Prostate gland (tissue), 2 donors: ENCODE results near the gene SPRED2. TPM values are rescaled to one million over a fixed set of nuclear protein-coding genes. Genes with fewer than 3 reads are reported as not detected.

Experiments used
- DNase-seq: peaks from one replicate; pipeline ENCODE4 v3.0.0-alpha.2; 2019; ENCODE audit warnings: low spot score
- H3K27ac ChIP-seq, 2 donors: fragments of 200-600 bp; sonication (generic); 2 replicates each; pipeline ENCODE4 v1.5.1; 2017 to 2019
- H3K27me3 ChIP-seq: fragments of 200-600 bp; sonication (generic); replicated peaks from 2 replicates; pipeline ENCODE4 v1.5.1; 2019; ENCODE audit not compliant: insufficient read depth
- H3K36me3 ChIP-seq, 2 donors: fragments of 200-600 bp; sonication (generic); 1 replicate in 1 of 2; 2 replicates in 1 of 2; pipeline versions ENCODE4 v1.5.1 to v1.8.1; 2017 to 2019
- H3K4me1 ChIP-seq: fragments of 200-600 bp; sonication (generic); replicated peaks from 2 replicates; pipeline ENCODE4 v1.5.1; 2019
- H3K4me3 ChIP-seq, 2 donors: fragments of 200-600 bp; sonication (generic); 2 replicates each; pipeline ENCODE4 v1.5.1; 2017 to 2019
- H3K9me3 ChIP-seq: fragments of 200-600 bp; sonication (generic); 2 replicates; pipeline ENCODE4 v1.5.1; 2017
- CTCF ChIP-seq, 4 experiments: fragments of 200-600 bp in 2 of 4; fragments of 450-650 bp in 2 of 4; sonication (generic) in 2 of 4; IDR thresholded peaks; 1 replicate in 3 of 4; 2 replicates in 1 of 4; pipeline ENCODE4 v1.5.1; 2016 to 2019; ENCODE audit warnings: antibody characterized with exemption in 4 of 4, mild to moderate bottlenecking in 2 of 4, moderate library complexity in 2 of 4
- POLR2A ChIP-seq: fragments of 450-650 bp; IDR thresholded peaks from one replicate; pipeline ENCODE4 v1.6.1; 2016; ENCODE audit warnings: antibody characterized with exemption, mild to moderate bottlenecking
- POLR2AphosphoS5 ChIP-seq: sonication (generic); formaldehyde crosslinking; IDR thresholded peaks from one replicate; pipeline ENCODE4 v1.6.1; 2017; ENCODE audit warnings: antibody characterized with exemption
- WGBS: methylation state at CpG from one replicate; pipeline ENCODE4 v1.1.5; 2018; 5-methylcytosine and 5-hydroxymethylcytosine counted together
- intact Hi-C: fragments of 100-400 bp; cut with DNase I; formaldehyde crosslinking; loops from one replicate; pipeline ENCODE4 v1.14.2; 2022
- total RNA-seq, 2 donors: library from RNA; depleted of rRNA; stranded (reverse); fragments of >200 nt; gene quantifications; one replicate each; pipeline ENCODE4 v1.1.0, GENCODE V29; 2016

Gene SPRED2
- total RNA-seq, 2 donors from 2014 or later, result 23.7 to 27.1 TPM

GRCh38 chr2:65372619-65373018 lies 59.8 kb downstream of the SPRED2 start:
- peaks cover 6% of the 10 kb centered on the region for H3K4me1 ChIP-seq
- no peaks in the 10 kb centered on the region for H3K27me3 ChIP-seq
- peak overlapping the region in 1 of 2 donors; percentile 46 for H3K27ac ChIP-seq
- intact Hi-C loops, result no loop called here
- H3K4me3 ChIP-seq, result no peak overlapping the region
- WGBS, result 100% methylated on average over 1 of the region's 1 CpG
- DNase-seq, result no peak
- no peaks in the 10 kb centered on the region for H3K36me3 ChIP-seq
- no peaks in the 10 kb centered on the region for H3K9me3 ChIP-seq
- TF ChIP-seq CTCF (IDR thresholded peaks at IDR 0.05) (no peak), POLR2A (no peak), POLR2AphosphoS5 (no peak)

- WGBS, result 54% methylated on average over 4 of the region's 4 CpGs
- intact Hi-C loops, result no loop called here
- no peak for DNase-seq
- Histone ChIP-seq H3K27ac (no peak overlapping the region), H3K36me3 (no peaks in the 10 kb centered on the region), H3K4me1 (peaks cover 8% of the 10 kb centered on the region), H3K27me3 (no peaks in the 10 kb centered on the region), H3K9me3 (no peaks in the 10 kb centered on the region), H3K4me3 (no peak overlapping the region)
- TF ChIP-seq POLR2AphosphoS5, result no peak
- no peak for TF ChIP-seq POLR2A
- no peak for TF ChIP-seq CTCF (IDR thresholded peaks at IDR 0.05)
These were observed 61.3 kb downstream of the SPRED2 start for GRCh38 chr2:65371074-65371434.

GRCh38 chr2:65370387-65371073 lies 61.9 kb downstream of the SPRED2 start:
- Histone ChIP-seq H3K27ac (no peak overlapping the region), H3K9me3 (no peaks in the 10 kb centered on the region), H3K27me3 (no peaks in the 10 kb centered on the region), H3K36me3 (no peaks in the 10 kb centered on the region), H3K4me1 (peaks cover 8% of the 10 kb centered on the region), H3K4me3 (no peak overlapping the region)
- 77% methylated on average over 5 of the region's 5 CpGs for WGBS
- no peak for DNase-seq
- TF ChIP-seq CTCF (IDR thresholded peaks at IDR 0.05), result no peak
- no peak for TF ChIP-seq POLR2AphosphoS5
- no peak for TF ChIP-seq POLR2A
- intact Hi-C loops, result no loop called here

- DNase-seq, result no peak
- H3K4me3 ChIP-seq, result no peak overlapping the region
- no peak for TF ChIP-seq CTCF (IDR thresholded peaks at IDR 0.05)
- no peak for TF ChIP-seq POLR2AphosphoS5
- TF ChIP-seq POLR2A, result no peak
- no peaks in the 10 kb centered on the region for H3K27me3 ChIP-seq
- H3K9me3 ChIP-seq, result no peaks in the 10 kb centered on the region
- H3K36me3 ChIP-seq, result no peaks in the 10 kb centered on the region
- H3K4me1 ChIP-seq, result peaks cover 8% of the 10 kb centered on the region
- H3K27ac ChIP-seq, result no peak overlapping the region
- intact Hi-C loops, result no loop called here
- WGBS, result 73% methylated on average over 4 of the region's 4 CpGs
These were observed 62.4 kb downstream of the SPRED2 start for GRCh38 chr2:65369980-65370379.

GRCh38 chr2:65369574-65369973 lies 62.8 kb downstream of the SPRED2 start:
- TF ChIP-seq POLR2AphosphoS5, result no peak
- TF ChIP-seq CTCF (IDR thresholded peaks at IDR 0.05), result no peak
- TF ChIP-seq POLR2A, result no peak
- Histone ChIP-seq H3K27ac (no peak overlapping the region), H3K9me3 (no peaks in the 10 kb centered on the region), H3K27me3 (no peaks in the 10 kb centered on the region), H3K36me3 (no peaks in the 10 kb centered on the region), H3K4me3 (no peak overlapping the region), H3K4me1 (peaks cover 8% of the 10 kb centered on the region)
- intact Hi-C loops, result no loop called here
- 93% methylated on average over 2 of the region's 2 CpGs for WGBS
- no peak for DNase-seq
